Mammary epithelial cell (primary cell): ENCODE results near the gene RGS6.

ENCODE experiments used
- EZH2 ChIP-seq: IDR thresholded peaks from 2 replicates; pipeline ENCODE4 v1.6.1; 2012; ENCODE audit warnings: low read length, inconsistent platforms, borderline replicate concordance
- TF ChIP-seq, protein P1 (sequence below), 2 donors: IDR thresholded peaks in 1 of 2; conservative IDR thresholded peaks in 1 of 2; 2 replicates each; pipeline ENCODE4 v1.5.1; 2011 to 2012; ENCODE audit warnings: inconsistent platforms in 2 of 2, low read length in 2 of 2, mild to moderate bottlenecking in 2 of 2, control low read depth in 1 of 2, low read depth in 1 of 2; ENCODE audit not compliant: insufficient read depth in 1 of 2; ENCODE audit errors: extremely low read depth in 1 of 2

DNA sequence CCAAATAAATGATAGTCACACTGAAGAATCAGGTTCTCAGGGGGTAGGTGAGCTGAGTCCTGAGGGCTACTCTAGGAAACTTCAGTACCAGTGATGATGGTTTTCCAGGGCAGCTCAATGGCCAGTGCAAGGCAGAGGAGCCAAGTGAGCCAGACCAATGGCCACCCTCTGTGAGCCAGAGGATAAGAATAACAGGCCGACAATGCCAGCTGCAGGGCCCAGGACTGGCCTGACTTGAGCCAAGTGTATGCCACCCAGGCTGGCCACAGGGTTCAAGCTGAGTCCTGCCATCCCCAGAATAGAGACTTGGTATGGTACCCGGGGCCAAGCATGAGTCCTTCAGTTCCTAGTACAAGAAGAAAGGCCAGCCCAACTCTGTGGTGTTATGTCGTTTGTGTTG, 606.2 kb downstream of the RGS6 start:
- TF ChIP-seq, protein P1, sequence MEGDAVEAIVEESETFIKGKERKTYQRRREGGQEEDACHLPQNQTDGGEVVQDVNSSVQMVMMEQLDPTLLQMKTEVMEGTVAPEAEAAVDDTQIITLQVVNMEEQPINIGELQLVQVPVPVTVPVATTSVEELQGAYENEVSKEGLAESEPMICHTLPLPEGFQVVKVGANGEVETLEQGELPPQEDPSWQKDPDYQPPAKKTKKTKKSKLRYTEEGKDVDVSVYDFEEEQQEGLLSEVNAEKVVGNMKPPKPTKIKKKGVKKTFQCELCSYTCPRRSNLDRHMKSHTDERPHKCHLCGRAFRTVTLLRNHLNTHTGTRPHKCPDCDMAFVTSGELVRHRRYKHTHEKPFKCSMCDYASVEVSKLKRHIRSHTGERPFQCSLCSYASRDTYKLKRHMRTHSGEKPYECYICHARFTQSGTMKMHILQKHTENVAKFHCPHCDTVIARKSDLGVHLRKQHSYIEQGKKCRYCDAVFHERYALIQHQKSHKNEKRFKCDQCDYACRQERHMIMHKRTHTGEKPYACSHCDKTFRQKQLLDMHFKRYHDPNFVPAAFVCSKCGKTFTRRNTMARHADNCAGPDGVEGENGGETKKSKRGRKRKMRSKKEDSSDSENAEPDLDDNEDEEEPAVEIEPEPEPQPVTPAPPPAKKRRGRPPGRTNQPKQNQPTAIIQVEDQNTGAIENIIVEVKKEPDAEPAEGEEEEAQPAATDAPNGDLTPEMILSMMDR (conservative IDR thresholded peaks at IDR 0.05 in 1 of 2, IDR thresholded peaks at IDR 0.05 in 1 of 2; ENCODE audit: extremely low read depth in 1 of 2, insufficient read depth in 1 of 2, low read depth in 1 of 2, low read length in 2 of 2), result no peak
- no peak for TF ChIP-seq EZH2
